Activated naive CD4-positive, alpha-beta T cell treated with anti-CD3 and anti-CD28 coated beads, Interleukin-2, amount 10 ng/mL, durations not matched to agents 7 days and 5 days (primary cell): Measurements from ENCODE around the gene BANF1.
"Not testable (repeated sequence)": the region's sequence is repeated elsewhere in the genome, so short reads cannot be mapped to it uniquely, and the experiment has no call there.

ENCODE experiments used
- CTCF ChIA-PET: fragments of 350-600 bp; sonication (Branson Sonifier 250); formaldehyde crosslinking; loops from one replicate; lab custom pipeline; 2021; ENCODE audit warnings: antibody characterized with exemption; lab: Charles Lee
- DNase-seq: peaks from one replicate; pipeline ENCODE4 v3.0.0-alpha.2; 2020
- H3K27ac Mint-ChIP-seq: one replicate; pipeline ENCODE4 v1.8.0; 2021; ENCODE audit warnings: mild to moderate bottlenecking, moderate library complexity, mixed read lengths
- H3K27me3 Mint-ChIP-seq: one replicate; pipeline ENCODE4 v1.8.0; 2021; ENCODE audit warnings: mild to moderate bottlenecking, mixed read lengths
- H3K36me3 Mint-ChIP-seq: one replicate; pipeline ENCODE4 v1.8.0; 2021; ENCODE audit warnings: mixed read lengths
- H3K4me1 Mint-ChIP-seq: one replicate; pipeline ENCODE4 v1.8.0; 2021; ENCODE audit warnings: mixed read lengths
- H3K4me3 Mint-ChIP-seq: one replicate; pipeline ENCODE4 v1.8.0; 2021; ENCODE audit warnings: mild to moderate bottlenecking, moderate library complexity, mixed read lengths
- H3K9me3 Mint-ChIP-seq: one replicate; pipeline ENCODE4 v1.8.0; 2021; ENCODE audit warnings: mixed read lengths

The BANF1 gene

GRCh38 chr11:66020212-66020611, 17.9 kb downstream of the BANF1 start:
- no peak overlapping the region for H3K4me3 Mint-ChIP-seq
- H3K4me1 Mint-ChIP-seq = peaks cover 16% of the 10 kb centered on the region
- H3K27ac Mint-ChIP-seq = no peak overlapping the region
- CTCF ChIA-PET = interaction anchor here (0.7 to 2.8 kb wide), 3 partner anchors 11 to 308 kb away, joined by 3 to 15 read pairs (median 4); partner anchors contain the start of gene KAT5
- no peak for DNase-seq
- peaks cover 42% of the 10 kb centered on the region for H3K27me3 Mint-ChIP-seq
- no peaks in the 10 kb centered on the region for H3K36me3 Mint-ChIP-seq
- no peaks in the 10 kb centered on the region for H3K9me3 Mint-ChIP-seq

- no peak overlapping the region for H3K27ac Mint-ChIP-seq
- CTCF ChIA-PET = interaction anchor here (2.8 kb wide), 1 partner anchor 11 kb away, joined by 15 read pairs; no protein-coding TSS in a partner anchor
- peaks cover 16% of the 10 kb centered on the region for H3K4me1 Mint-ChIP-seq
- H3K36me3 Mint-ChIP-seq = no peaks in the 10 kb centered on the region
- DNase-seq = peak; percentile 32
- no peaks in the 10 kb centered on the region for H3K9me3 Mint-ChIP-seq
- no peak overlapping the region for H3K4me3 Mint-ChIP-seq
- H3K27me3 Mint-ChIP-seq = peaks cover 45% of the 10 kb centered on the region
These were observed 18.5 kb downstream of the BANF1 start for GRCh38 chr11:66020618-66021357.

GRCh38 chr11:66022401-66023185, 20.3 kb downstream of the BANF1 start:
- DNase-seq = peak; percentile 85
- Mint-ChIP-seq H3K36me3 (no peaks in the 10 kb centered on the region), H3K27me3 (peaks cover 52% of the 10 kb centered on the region), H3K9me3 (no peaks in the 10 kb centered on the region), H3K4me1 (peaks cover 16% of the 10 kb centered on the region), H3K4me3 (no peak overlapping the region), H3K27ac (no peak overlapping the region)
- CTCF ChIA-PET = interaction anchor here (0.6 to 3.5 kb wide), 31 partner anchors 9 to 317 kb away, joined by 3 to 32 read pairs (median 4); partner anchors contain the start of genes BANF1, CNIH2, CST6 and FIBP

GRCh38 chr11:66023186-66023440, 20.8 kb downstream of the BANF1 start:
- not testable (repeated sequence) for H3K4me3 Mint-ChIP-seq, H3K9me3 Mint-ChIP-seq, H3K27ac Mint-ChIP-seq, DNase-seq, H3K36me3 Mint-ChIP-seq
- Mint-ChIP-seq H3K4me1 (peaks cover 16% of the 10 kb centered on the region), H3K27me3 (peaks cover 52% of the 10 kb centered on the region)
- CTCF ChIA-PET = interaction anchor here (0.9 to 3.5 kb wide), 19 partner anchors 10 to 318 kb away, joined by 3 to 32 read pairs (median 7); partner anchors contain the start of genes CST6 and FIBP

GRCh38 chr11:66026017-66026529, 23.8 kb downstream of the BANF1 start, which contains the start of gene CATSPER1:
Gene CATSPER1 (minus strand): TSS chr11:66026479. CDS start chr11:66026379, 100 bp downstream.
- peaks cover 48% of the 10 kb centered on the region for H3K27me3 Mint-ChIP-seq
- H3K27ac Mint-ChIP-seq = no peak within 1 kb of the TSS
- H3K4me1 Mint-ChIP-seq = peaks cover 13% of the 10 kb centered on the region
- CTCF ChIA-PET = interaction anchor here (0.7 to 0.8 kb wide), 3 partner anchors 14 to 141 kb away, joined by 3 to 5 read pairs (median 3); no protein-coding TSS in a partner anchor
- no peak within 1 kb of the TSS for H3K4me3 Mint-ChIP-seq
- no peaks in the 10 kb centered on the region for H3K9me3 Mint-ChIP-seq
- DNase-seq = no peak
- H3K36me3 Mint-ChIP-seq = no peaks in the 10 kb centered on the region

GRCh38 chr11:66032957-66033735, 30.8 kb downstream of the BANF1 start:
- CTCF ChIA-PET = no interaction called here
- Mint-ChIP-seq H3K4me3 (no peak overlapping the region), H3K4me1 (no peaks in the 10 kb centered on the region), H3K36me3 (no peaks in the 10 kb centered on the region), H3K27ac (no peak overlapping the region), H3K27me3 (peaks cover 49% of the 10 kb centered on the region), H3K9me3 (no peaks in the 10 kb centered on the region)
- no peak for DNase-seq

GRCh38 chr11:66035653-66036333, 33.5 kb downstream of the BANF1 start:
- H3K4me3 Mint-ChIP-seq = no peak overlapping the region
- CTCF ChIA-PET = interaction anchor here (1.0 to 2.3 kb wide), 4 partner anchors 8 to 14 kb away, joined by 4 to 8 read pairs (median 5); no protein-coding TSS in a partner anchor
- peaks cover 65% of the 10 kb centered on the region for H3K27me3 Mint-ChIP-seq
- H3K9me3 Mint-ChIP-seq = no peaks in the 10 kb centered on the region
- no peaks in the 10 kb centered on the region for H3K36me3 Mint-ChIP-seq
- H3K4me1 Mint-ChIP-seq = no peaks in the 10 kb centered on the region
- no peak overlapping the region for H3K27ac Mint-ChIP-seq
- no peak for DNase-seq

GRCh38 chr11:66036334-66036710, 34.0 kb downstream of the BANF1 start:
- H3K4me1 Mint-ChIP-seq = no peaks in the 10 kb centered on the region
- H3K4me3 Mint-ChIP-seq = no peak overlapping the region
- H3K27me3 Mint-ChIP-seq = peaks cover 64% of the 10 kb centered on the region
- no peaks in the 10 kb centered on the region for H3K9me3 Mint-ChIP-seq
- CTCF ChIA-PET = interaction anchor here (1.0 to 2.3 kb wide), 4 partner anchors 8 to 14 kb away, joined by 4 to 8 read pairs (median 5); no protein-coding TSS in a partner anchor
- no peaks in the 10 kb centered on the region for H3K36me3 Mint-ChIP-seq
- H3K27ac Mint-ChIP-seq = no peak overlapping the region
- DNase-seq = no peak

GRCh38 chr11:66037327-66037726, 35.0 kb downstream of the BANF1 start:
- Mint-ChIP-seq H3K36me3 (no peaks in the 10 kb centered on the region), H3K9me3 (no peaks in the 10 kb centered on the region), H3K27ac (no peak overlapping the region), H3K4me1 (no peaks in the 10 kb centered on the region), H3K4me3 (no peak overlapping the region), H3K27me3 (peaks cover 67% of the 10 kb centered on the region)
- no peak for DNase-seq
- CTCF ChIA-PET = interaction anchor here (2.3 kb wide), 1 partner anchor 15 kb away, joined by 8 read pairs; no protein-coding TSS in a partner anchor

GRCh38 chr11:66039765-66040164, 37.5 kb downstream of the BANF1 start:
- Mint-ChIP-seq H3K4me1 (peaks cover 4% of the 10 kb centered on the region), H3K27ac (no peak overlapping the region), H3K27me3 (peaks cover 67% of the 10 kb centered on the region), H3K4me3 (no peak overlapping the region), H3K36me3 (no peaks in the 10 kb centered on the region), H3K9me3 (no peaks in the 10 kb centered on the region)
- CTCF ChIA-PET = interaction anchor here (1.4 to 1.5 kb wide), 2 partner anchors 13 to 18 kb away, joined by 3 to 5 read pairs; partner anchors contain the start of gene CATSPER1
- no peak for DNase-seq

GRCh38 chr11:66042227-66042995, 40.1 kb downstream of the BANF1 start:
- no peaks in the 10 kb centered on the region for H3K9me3 Mint-ChIP-seq
- H3K4me3 Mint-ChIP-seq = no peak overlapping the region
- no peak for DNase-seq
- H3K36me3 Mint-ChIP-seq = no peaks in the 10 kb centered on the region
- CTCF ChIA-PET = interaction anchor here (4.0 kb wide), 1 partner anchor 19 kb away, joined by 32 read pairs; no protein-coding TSS in a partner anchor
- peaks cover 70% of the 10 kb centered on the region for H3K27me3 Mint-ChIP-seq
- H3K27ac Mint-ChIP-seq = no peak overlapping the region
- H3K4me1 Mint-ChIP-seq = peaks cover 11% of the 10 kb centered on the region
